GM19328 (cell line): ENCODE data around the gene KCNH2.

Experiments
- ATAC-seq: cut with Tn5 transposase; IDR thresholded peaks from one replicate; pipeline ENCODE4 v1.9.1; 2021; ENCODE audit warnings: mild to moderate bottlenecking, moderate library complexity; ENCODE audit not compliant: unreplicated experiment

KCNH2 gene

DNA sequence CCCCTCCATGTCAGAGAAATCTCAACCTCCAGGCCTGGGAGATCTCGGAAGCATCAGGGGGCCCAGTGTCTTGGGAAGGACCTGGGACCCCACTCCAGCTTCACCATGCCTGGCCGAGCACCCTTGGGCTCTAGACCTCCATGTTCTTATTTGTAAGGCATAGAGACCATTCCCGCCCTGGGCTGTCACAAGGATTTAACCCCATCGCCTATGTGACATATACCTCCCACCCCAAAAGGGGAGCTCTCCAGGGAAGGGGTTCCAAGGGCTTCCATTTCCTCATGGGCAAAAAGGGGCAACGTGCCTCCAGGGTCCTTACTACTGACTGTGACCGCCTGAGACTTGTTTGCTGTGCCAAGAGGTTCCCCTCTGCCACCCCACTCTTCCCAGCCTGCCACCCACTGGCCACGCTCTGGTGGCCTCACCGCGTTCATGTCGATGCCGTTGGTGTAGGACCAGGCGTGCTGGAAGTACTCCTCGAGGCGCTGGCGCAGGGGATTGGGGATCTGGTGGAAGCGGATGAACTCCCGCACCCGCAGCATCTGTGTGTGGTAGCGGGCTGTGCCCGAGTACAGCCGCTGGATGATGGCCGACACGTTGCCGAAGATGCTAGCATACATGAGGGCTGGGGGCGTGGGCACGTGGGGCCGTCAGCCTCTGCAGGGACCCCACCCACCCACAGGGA, 27.5 kb downstream of the KCNH2 start:
- ATAC-seq: no peak

DNA sequence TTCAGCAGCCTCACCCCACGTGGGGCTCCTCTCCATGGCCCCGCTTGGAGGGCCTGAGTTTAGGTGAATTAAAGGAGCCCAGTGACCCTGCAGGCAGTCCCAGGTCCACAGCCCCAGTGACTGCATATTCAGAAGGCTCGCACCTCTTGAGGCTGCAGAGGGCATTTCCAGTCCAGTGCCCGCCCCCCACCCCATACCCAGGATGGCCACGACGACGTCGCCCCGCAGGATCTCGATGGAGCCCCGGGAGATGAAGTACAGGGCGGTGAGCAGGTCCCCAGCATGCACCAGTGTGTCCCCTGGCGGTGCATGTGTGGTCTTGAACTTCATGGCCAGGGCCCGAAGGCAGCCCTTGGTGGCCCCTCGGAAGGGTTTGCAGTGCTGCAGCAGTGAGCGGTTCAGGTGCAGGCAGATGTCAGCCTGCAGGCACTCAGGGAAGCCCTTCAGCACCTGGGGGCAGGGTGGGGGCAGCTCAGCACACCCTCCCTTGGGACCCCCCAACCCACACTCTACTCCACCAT, 28.1 kb downstream of the KCNH2 start:
- ATAC-seq: no peak

DNA sequence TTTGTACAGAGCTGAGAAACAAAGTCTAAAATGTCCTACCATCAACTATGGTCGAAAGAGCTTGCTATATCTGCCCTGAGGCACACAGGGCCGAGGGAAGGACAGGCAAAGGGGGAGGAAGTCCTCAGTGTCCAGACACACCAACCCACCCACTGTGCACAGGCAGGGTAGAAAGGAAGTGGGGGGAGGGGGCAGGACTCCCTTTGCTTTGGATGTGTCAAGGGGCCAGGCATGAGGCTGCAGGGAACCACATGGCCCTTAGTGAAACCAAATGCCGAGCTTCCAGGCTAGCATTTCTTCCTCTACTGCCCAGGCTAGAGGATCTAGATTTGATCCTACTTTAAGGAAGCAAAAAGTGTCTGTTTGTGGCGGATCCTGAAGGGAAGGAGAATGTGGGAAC, 28.6 kb downstream of the KCNH2 start:
- no peak for ATAC-seq

- no peak for ATAC-seq
Measured at GRCh38 chr7:150948791-150949251, 29.3 kb downstream of the KCNH2 start.

DNA sequence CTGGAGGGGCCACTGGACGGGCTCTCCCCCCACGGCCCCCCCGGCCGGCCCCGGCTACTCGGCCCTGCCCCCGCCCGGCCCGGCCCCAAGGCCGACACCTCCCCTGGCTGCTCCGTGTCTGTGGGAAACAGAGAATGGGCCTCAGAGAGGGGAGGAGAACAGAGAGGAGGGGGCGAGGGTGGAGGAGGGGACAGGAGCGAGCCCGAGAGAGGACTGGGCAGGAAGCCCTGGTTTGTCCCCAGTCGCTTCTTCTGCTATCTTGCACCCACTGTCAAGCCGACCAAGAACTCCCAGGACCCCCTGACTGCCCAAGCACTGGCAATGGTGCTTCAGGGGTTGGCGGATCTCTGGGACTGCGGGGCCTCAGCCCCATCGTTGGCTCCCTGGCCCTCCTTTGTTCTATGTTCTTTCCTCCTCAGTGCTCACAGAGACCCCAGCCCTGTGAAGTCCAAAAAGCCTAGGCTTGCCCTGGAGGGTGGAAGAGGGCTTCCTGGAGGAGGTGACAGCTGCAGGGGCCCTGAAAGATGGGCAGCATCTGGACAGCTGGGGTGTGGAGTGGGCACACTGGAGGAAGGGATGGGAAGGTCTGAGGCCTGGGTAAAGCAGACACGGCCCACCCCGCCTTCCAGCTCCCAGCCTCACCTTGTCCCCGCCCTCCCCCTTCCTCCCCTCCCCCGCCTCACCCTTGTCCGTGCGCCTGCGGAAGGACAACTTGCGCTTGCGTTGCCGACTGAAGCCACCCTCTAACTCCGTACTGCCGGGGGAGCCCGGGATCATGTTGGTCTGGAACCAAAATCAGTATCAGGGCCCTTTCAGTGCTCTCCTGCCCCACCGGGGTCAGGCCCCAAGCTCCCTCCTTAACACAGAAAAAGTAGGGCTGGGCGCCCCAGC, 30.1 kb downstream of the KCNH2 start:
- no peak for ATAC-seq

- ATAC-seq: no peak
Measured at GRCh38 chr7:150947241-150947745, 30.8 kb downstream of the KCNH2 start.

DNA sequence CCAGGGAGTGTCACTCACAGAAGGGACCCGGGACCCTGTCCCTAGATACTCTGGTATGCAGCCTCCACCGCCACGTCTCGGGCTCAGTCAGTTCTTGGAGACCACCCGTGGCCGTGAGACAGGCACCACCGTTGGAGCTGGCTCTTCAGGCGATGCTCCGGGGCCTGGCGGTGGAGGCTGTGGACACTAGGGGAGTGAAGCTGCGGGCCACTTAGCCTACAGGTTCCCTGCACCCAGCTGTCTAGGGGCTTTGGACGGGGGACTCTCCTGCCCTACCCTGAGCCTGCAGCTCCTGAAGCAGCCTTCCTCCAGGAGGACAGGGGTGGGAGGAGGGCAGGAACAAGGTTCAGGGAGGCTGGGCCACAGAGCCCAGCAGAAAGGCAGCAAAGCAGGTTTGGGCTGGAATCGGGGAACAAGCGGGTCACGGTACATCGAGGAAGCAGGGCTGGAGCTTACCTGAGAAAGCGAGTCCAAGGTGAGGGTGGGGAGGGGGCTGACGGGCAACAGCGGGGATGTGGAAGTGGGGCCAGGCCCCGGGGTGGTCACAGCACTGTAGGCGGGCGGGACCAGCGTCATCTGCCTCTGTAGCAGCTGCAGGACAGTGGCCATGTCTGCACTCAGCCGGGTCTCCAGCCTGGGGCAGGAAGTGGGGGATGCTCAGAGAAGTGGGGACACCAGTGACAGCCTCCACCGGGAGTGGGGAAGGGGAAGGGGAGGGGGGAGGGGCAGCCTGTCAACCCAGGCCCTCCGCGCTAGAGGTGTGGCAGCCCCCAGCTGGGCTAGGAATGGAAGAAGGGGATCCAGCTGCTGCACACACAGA, 31.5 kb downstream of the KCNH2 start:
- ATAC-seq: no peak

GRCh38 chr7:150945853-150946420, 32.2 kb downstream of the KCNH2 start:
- no peak for ATAC-seq

DNA sequence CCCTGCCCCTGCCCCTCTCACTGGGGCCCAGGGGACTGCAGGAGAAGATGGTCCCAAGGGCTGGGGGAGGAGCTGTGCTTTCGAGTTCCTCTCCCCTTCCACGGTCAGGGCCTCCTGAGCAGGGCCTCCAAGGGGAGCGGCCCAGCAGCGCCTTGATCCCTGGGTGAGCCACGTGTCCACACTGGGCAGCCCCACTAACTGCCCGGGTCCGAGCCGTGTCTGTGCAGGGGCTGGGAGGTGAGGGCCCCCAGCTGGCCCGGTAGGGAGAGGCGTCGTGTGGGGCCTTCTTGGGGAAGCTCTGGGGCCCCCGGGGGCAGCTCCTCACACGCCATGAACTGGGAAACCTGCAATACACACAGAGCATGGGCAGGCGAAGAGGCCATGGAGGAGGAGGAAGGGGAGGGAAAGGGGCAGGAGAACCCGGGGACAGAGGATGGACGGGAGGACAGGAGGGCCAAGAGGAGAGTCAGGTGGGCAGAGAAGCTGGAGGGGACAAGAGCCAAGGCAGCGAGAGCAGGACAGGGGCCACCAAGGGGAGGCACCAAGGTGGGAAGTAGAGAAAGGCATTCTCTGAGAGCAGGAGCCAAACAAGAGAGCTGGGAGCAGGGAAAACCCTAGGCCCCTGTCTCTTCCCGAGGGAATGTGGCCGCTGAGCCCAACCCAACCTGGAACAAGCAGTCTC, 32.8 kb downstream of the KCNH2 start:
- no peak for ATAC-seq

DNA sequence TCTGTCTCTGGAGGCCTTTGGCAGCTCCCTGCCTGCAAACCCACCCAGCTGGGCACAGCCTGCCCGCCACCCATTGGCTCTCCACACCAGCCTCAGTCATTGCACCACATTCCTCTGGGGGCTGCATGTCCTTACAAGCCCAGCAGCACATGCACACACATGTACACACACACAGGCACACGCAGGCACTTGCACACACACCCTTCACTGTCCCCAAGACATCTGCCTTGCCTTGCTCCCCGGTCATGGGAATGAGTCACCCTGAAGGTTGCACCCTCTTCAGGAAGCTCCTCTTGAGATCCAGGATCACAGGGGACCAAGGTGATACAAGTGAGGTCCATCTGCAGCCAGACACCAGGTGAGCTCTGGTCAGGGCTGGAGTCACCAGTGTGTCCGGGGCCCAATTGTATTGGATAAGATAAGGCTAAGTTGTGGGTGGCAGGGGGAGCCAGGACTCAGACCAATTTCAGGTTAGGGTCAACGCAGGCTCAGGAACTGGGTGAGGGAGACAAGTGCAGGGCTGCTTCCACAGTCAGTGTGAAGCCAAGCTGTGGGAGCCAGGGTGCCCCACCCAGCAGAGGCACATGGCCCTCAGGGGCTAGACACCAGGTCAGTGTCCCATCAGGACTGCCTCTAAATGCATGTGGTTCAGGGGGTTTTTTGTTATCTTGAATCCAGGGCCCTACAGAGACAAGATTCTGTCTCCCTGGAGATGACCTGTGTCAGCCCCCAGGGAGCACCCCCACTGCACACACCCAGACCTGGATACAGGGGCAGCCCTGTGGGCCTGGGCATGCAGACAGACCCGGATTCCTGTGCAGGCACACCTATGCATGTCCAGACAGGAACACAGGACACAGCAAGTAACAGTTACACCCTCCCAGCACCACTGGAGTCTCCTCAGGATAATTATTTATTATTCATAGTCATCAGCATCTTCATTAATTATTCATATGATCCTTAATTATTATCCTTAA, 33.8 kb downstream of the KCNH2 start:
- ATAC-seq: no peak

- ATAC-seq: no peak
Measured at GRCh38 chr7:150943453-150943814, 34.7 kb downstream of the KCNH2 start.

GRCh38 chr7:150942591-150943452, 35.3 kb downstream of the KCNH2 start:
- ATAC-seq: no peak

- ATAC-seq: no peak
Measured at GRCh38 chr7:150942001-150942590, 36.0 kb downstream of the KCNH2 start.

- no peak for ATAC-seq
Measured at GRCh38 chr7:150941351-150942000, 36.6 kb downstream of the KCNH2 start.

DNA sequence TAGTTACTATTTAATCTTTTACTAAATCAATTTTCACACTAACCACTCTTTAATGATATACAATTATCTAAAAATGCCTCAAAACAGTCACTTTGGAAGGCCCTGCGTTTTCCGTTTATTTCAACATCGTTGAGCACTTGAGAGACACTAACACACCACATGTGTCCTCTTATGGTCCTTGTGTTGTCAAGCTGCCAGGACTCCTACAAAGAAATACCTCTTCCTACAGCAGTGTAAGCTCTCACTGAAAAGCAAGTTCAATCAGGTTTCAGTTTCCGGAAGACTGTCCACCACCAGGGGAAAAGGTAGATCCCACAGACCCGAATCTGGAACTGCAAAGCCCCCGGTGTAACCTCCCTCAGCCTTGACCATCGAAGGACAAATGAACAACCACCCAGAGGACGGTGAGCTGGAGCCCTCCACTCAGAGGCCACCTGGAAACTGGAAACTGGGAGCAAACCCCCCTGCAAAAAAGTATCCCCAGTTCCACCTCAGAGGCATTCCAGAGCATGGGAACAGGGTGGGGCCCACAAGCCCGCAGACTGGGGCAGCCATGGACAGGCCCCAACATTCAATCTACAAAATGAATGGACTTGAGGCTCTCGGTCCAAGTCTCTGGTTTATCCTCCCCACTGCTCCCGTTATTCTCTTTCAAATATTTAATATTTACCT, 37.6 kb downstream of the KCNH2 start:
- no peak for ATAC-seq

GRCh38 chr7:150939466-150939865, 38.7 kb downstream of the KCNH2 start:
- ATAC-seq: no peak
